GM13976 (cell line): Measurements from ENCODE around the gene RIPOR2.
A peak's percentile ranks its signal among the peaks of the same experiment; 100 is the strongest.

ENCODE experiments used
- DNase-seq: peaks from one replicate; pipeline ENCODE4 v3.0.0; 2012; ENCODE audit warnings: low spot score
- in situ Hi-C: fragments of 300-500 bp; cut with MboI; formaldehyde crosslinking; loops from one replicate; pipeline ENCODE4 v1.12.0; 2022; ENCODE audit warnings: low sequenced_read_pairs, mixed read lengths, inconsistent platforms; ENCODE audit not compliant: unreplicated experiment
- TF ChIP-seq, protein P1 (sequence below): IDR thresholded peaks from 2 replicates; pipeline ENCODE4 v1.5.1; 2012; ENCODE audit warnings: borderline replicate concordance, mild to moderate bottlenecking; ENCODE audit not compliant: insufficient read depth; ENCODE audit errors: extremely low read depth, missing control alignments, control extremely low read depth

Gene RIPOR2

DNA sequence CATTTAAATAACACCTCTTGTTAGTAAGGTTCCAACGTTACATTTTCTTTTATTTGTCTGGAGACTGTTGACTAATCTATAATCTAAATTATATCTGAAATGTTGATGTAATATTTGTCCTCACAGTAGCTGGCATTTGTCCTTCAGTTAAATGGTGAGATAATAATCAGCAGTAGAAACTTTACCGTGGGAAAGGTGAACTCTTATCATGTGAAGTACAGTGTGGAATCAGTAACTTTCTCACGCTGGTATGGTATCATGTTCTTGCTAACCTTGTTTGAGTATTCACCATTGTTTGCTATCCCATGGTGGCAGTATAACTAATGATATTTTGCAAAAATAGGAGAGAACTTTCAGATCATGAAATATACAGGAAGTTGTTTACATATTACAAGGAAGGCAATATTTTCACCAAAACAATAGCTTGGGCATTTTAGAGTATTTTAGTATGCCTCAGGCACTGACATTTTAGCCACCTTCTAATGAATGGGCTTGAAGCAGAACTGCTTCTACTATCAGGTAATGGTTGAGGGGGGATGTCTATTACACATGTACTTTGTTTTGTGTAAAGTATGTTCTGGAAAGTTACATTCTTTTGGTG, 156.2 kb downstream of the RIPOR2 start:
- TF ChIP-seq, protein P1, sequence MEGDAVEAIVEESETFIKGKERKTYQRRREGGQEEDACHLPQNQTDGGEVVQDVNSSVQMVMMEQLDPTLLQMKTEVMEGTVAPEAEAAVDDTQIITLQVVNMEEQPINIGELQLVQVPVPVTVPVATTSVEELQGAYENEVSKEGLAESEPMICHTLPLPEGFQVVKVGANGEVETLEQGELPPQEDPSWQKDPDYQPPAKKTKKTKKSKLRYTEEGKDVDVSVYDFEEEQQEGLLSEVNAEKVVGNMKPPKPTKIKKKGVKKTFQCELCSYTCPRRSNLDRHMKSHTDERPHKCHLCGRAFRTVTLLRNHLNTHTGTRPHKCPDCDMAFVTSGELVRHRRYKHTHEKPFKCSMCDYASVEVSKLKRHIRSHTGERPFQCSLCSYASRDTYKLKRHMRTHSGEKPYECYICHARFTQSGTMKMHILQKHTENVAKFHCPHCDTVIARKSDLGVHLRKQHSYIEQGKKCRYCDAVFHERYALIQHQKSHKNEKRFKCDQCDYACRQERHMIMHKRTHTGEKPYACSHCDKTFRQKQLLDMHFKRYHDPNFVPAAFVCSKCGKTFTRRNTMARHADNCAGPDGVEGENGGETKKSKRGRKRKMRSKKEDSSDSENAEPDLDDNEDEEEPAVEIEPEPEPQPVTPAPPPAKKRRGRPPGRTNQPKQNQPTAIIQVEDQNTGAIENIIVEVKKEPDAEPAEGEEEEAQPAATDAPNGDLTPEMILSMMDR: no peak
- peak; percentile 55 for DNase-seq
- in situ Hi-C loops: no loop called here

DNA sequence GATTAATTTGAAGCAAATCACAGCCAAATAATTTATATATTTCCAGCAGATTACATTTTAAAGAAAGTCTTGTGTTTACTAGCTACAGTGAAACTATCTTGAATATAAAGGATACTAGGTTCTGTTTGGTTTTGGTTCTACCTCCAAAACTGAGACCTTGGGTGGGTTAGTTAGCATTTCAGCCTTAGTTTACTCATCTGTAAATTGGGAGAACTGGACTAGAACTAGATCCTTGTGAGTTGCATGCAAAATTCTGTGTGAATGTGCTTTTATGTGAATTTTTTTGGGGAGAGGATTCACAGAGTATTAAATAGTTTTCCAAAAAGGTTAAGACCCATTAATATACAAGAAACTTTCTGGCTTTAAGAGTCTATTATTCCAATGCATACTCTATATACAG, 156.9 kb downstream of the RIPOR2 start:
- in situ Hi-C loops: no loop called here
- TF ChIP-seq, protein P1: no peak

DNA sequence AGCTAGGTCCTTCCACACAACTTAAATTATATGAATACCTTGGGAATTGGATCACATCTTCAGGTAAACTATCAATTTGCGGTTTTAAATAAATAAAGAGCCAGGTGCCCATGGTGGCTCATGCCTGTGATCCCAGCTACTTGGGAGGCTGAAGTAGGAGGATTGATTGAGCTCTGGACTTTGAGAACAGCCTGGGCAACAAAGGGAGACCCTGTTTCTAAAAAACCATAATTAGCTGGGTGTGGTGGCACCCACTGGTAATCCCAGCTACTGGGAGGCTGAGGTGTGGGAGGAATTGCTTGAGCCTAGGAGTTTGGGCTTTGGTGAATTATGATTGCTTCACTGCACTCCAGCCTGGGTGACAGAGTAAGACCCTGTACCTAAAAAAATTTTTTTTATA, 157.6 kb downstream of the RIPOR2 start:
- TF ChIP-seq, protein P1: no peak
- in situ Hi-C loops: no loop called here
- no peak for DNase-seq

More for the DNA sequence above, 156.9 kb downstream of the RIPOR2 start:
- no peak for DNase-seq

DNA sequence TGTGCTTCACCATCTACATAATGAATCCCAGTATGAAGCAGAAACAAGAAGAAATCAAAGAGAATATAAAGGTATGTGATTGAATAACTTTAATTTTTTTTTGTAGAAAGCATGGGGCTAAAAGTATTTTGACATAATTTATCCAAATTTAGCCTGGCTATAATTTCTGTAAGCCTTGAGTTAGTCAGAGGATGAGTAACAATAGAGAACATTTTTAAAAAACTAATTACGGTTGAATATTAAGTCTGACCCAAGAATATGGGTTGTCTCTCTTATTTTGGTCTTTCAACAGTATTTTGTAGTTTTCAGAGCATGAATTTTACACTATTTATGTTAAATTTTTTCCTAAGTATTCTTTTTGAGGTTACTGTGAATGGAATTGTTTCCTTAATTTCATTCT, 158.5 kb downstream of the RIPOR2 start:
- TF ChIP-seq, protein P1: no peak
- in situ Hi-C loops: no loop called here
- no peak for DNase-seq

DNA sequence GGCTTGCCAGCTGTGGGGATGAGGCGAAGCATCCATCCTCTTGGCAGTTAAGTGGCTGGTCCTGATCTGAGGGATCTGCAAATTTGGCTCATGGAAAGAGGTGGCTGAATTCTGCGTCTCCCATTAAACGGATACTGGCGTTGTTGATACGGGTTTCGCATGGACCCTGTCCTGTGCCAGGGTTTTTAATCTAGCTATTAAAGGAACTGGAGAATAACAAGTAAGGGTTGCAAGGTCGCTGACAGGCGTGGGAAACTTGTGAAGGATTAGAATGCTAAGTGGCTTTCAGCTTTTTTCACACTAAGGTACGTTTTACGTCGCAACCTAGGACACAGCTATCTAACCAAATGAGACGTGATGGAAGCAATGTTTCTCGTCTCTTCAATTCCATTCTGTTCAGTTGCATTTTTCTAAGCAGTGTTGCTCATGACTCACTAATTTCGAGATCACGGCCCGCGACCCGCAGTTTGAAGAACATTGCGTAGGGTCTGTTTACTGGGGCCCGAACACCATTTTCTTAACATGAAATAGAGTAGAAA, 160.2 kb downstream of the RIPOR2 start:
- DNase-seq: no peak
- in situ Hi-C loops: no loop called here
- TF ChIP-seq, protein P1: no peak

DNA sequence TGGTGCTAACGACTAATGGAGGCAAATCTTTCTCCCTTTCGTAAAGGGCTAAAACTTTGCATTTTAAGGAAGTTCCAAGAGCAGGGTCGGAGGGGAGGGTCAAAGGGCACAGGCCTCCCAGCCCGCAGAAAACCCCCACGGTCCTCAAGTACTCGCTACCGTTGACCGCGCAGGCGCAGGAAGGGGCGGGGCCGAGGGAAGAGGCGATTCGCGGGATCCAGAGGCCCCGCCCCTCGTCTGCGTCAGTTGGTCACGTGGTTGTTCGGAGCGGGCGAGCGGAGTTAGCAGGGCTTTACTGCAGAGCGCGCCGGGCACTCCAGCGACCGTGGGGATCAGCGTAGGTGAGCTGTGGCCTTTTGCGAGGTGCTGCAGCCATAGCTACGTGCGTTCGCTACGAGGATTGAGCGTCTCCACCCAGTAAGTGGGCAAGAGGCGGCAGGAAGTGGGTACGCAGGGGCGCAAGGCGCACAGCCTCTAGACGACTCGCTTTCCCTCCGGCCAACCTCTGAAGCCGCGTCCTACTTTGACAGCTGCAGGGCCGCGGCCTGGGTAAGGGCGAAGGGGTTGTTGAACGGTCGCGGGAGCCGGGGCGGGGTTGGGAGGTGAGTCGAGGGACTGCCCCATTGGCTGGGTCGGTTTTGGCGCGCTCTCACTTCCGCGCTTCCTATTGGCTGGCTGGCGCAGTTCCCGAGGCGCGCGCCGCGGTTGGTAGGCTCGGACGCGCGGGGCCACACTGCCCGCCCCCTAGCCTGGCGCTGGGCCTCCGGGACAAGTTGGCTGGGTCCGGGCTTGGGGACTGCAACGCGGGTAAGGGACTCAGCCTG, 160.9 kb downstream of the RIPOR2 start, which contains the start of gene GMNN:
GMNN (plus strand) TSS at position 242 of the 824 bp plus-strand sequence. CDS start 2,310 bp downstream, outside the sequence.
- TF ChIP-seq, protein P1: no peak
- DNase-seq: peak; percentile 96
- in situ Hi-C loops: no loop called here
